COR-L47 (cell line): ENCODE measurements around the gene SHROOM2.

Source experiments
- DNase-seq: peaks from one replicate; lab custom pipeline; 2025; lab: John Stamatoyannopoulos, UW

The SHROOM2 gene

DNA sequence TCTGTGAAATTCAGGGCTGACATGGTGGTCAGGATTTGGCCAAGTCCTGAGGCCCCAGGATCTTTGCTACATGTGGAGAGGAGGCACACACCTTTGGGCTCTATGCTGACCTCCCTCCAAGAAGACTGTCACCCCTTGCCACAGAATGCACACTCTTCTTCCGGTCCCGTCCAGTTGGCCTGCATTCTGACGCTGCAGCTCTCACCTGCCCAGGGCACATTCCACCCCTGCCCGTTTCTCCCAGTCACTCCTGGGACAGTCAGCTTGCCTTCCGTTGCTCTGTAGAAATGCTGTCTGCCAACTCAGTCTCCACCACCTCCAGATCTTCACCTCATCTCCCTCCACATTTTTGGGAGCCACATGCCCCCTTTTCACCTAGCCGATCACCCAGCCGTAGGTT, 76.7 kb downstream of the SHROOM2 start:
- no peak for DNase-seq

GRCh38 chrX:9864011-9864410, 77.8 kb downstream of the SHROOM2 start:
- DNase-seq: no peak

GRCh38 chrX:9865804-9866472, 79.7 kb downstream of the SHROOM2 start:
- DNase-seq: no peak

DNA sequence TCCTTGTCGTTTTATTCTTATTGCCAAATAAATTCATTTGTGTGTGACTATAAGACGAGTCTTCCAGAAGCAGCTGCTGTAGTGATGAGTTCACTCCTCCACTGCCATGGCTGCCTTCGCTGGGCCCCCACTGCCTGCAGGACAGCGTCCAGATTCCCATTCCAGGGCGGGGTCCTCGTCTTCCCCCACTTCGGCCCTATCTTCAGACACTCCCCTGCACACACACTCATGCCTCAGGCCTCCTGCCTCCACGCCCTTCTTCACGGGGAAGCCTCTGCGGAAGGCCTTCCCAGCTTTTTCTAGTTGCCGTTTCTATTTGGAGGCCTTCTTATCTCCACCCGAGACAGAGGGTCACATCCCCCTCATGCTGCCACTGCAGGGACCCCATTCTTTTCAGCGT, 80.4 kb downstream of the SHROOM2 start:
- DNase-seq: no peak

- DNase-seq: no peak
Measured at GRCh38 chrX:9867226-9867625, 81.0 kb downstream of the SHROOM2 start.

DNA sequence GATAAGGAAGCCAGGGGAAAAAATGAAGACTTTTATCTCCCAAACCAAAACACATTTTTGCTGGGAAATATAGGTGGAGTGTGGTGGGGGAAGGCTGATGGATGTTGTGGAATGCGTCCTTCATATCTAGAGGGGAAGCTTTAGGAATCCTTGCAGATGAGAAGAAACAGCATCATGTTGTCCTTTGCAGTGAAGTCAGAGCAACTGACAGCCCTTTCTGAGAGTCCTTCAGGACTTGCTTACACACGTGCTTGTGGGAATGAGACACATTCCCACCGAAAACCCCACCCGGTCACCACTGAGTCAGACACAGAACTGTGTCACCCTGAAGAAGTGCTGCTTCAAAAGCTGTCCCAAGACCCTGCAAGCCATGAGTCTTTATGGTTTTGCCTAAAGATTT, 81.5 kb downstream of the SHROOM2 start:
- no peak for DNase-seq

- DNase-seq: no peak
Measured at GRCh38 chrX:9871701-9872268, 85.6 kb downstream of the SHROOM2 start.

GRCh38 chrX:9873360-9873759, 87.1 kb downstream of the SHROOM2 start:
- no peak for DNase-seq

GRCh38 chrX:9873952-9874351, 87.7 kb downstream of the SHROOM2 start:
- DNase-seq: peak; percentile 3

- no peak for DNase-seq
Measured at GRCh38 chrX:9874483-9874882, 88.3 kb downstream of the SHROOM2 start.

GRCh38 chrX:9875801-9876200, 89.6 kb downstream of the SHROOM2 start:
- DNase-seq: no peak

GRCh38 chrX:9876201-9876600, 90.0 kb downstream of the SHROOM2 start:
- no peak for DNase-seq

GRCh38 chrX:9878146-9878820, 92.1 kb downstream of the SHROOM2 start:
- peak; percentile 14 for DNase-seq

DNA sequence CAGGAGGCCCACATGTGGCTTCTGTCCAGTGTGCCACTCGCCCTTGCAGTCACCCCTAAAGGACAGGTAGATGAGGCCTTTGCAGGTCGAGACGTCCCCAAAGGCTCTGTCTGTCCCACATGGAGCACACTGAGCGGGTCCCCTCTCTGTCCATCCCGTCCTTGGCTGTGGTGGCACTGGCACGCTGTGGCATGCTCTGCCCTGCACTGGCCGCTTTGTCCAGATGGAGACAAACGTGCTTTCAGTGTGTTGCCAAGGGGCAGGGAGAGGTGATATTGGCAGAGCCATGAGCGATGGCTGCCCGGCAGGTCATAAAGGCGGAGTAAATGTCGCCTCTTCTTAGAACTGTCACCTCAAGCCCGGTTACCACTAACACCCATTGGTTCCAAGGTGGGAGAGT, 94.0 kb downstream of the SHROOM2 start:
- no peak for DNase-seq

- DNase-seq: no peak
Measured at GRCh38 chrX:9880870-9881269, 94.6 kb downstream of the SHROOM2 start.

DNA sequence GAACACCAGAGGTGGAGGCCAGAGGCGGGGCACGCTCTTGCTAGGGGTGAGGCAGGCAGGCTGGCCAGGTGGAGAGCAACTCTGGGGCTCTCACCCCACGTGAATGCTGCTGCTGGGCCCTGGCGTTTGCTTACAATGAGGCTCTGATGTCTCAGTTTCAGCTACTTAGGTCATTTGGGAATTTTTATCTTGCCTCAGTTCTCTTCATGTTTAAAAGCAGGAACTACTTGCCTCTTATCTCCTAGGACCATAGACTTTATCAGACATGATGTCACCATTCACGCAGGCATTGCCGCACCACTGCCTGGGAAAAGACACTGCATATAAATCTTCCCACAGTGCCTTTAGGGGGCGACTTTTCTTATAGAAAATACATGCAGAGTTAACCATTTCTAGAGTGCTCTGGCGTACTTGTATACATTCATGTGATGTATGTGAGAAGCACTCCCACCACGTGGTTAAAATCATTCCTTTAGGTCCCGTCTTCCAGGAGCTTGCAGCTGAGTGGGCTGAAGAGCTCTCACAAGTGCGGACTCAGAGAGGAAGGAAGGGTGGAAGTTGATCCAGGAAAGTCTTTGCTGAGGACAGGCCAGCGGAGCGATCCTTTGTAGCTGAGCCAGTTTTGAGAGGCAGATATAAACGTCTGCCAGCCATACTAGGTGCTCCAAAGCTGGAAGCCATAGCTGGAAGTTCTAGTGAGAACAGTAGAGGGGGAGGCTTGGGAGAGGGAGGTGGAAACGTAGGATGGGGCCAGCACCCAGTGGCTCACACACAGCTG, 96.6 kb downstream of the SHROOM2 start:
- DNase-seq: no peak

GRCh38 chrX:9884031-9884779, 98.0 kb downstream of the SHROOM2 start:
- DNase-seq: peak; percentile 10

DNA sequence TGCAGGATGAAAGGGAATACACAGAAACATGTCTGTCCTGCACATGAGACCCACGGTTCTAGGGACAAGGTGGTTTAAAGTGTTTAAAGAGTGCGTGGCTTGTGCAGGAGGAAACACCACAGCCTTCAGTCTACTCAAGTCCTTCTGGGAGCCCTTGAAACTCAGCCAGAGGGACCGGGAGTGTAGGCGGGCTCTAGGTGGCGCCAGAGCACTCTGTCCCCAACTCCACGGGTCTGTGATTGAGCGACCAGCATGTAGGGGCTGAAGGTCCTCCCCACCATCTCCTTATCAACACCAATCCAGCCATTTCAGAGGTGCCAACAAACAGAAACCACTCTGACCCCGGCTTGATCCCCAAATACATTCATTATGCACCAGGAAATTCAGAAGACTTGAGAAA, 98.9 kb downstream of the SHROOM2 start:
- DNase-seq: peak; percentile 25

DNA sequence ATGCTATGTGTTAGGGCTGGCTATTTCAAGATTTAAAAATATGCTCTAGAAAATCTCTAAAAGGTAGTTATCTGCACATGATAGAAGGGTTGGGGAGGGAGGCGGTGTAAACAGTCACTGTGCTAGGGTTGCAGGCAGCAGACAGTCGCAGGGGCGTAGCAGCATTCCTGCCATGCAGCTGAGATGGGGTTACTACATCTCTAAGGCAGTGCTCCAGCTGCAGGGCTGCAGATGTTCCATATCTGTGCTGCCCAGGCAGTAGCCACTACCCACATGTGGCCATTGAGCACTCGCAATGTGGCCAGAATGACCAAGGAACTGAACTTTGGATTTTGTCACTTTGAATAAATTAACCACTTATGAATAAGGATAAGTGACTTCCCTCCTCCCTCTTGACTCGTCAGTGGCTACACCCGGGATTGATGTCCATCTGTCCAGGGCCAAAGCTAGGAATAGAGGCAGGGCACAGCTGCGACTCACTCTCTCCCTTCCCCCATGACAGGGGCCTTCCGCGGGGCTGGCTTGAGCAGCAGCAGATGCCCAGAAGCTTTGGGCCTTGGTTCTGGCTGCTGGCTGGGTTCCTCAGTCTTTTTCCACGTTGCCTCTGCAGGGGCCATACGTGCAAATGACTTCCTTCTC, 101.5 kb downstream of the SHROOM2 start:
- DNase-seq: no peak

- no peak for DNase-seq
Measured at GRCh38 chrX:9888953-9889470, 102.8 kb downstream of the SHROOM2 start.

- DNase-seq: no peak
Measured at GRCh38 chrX:9890681-9891091, 104.5 kb downstream of the SHROOM2 start.
